Ascending aorta (tissue), 2 donors: ENCODE data around the gene CAPN9. TPM values are rescaled to one million over a fixed set of nuclear protein-coding genes. Genes with fewer than 3 reads are reported as not detected.
A peak's percentile ranks its signal among the peaks of the same experiment; 100 is the strongest.

ENCODE experiments used
- DNase-seq, 2 donors: peaks; one replicate each; pipeline ENCODE4 v3.0.0-alpha.2; 2019; ENCODE audit warnings: low spot score in 2 of 2
- H3K27ac ChIP-seq, 2 donors: fragments of 200-600 bp; sonication (generic); one replicate each; pipeline ENCODE4 v1.5.1; 2016 to 2017; ENCODE audit warnings: mild to moderate bottlenecking in 1 of 2
- H3K27me3 ChIP-seq: fragments of 200-600 bp; sonication (generic); one replicate; pipeline ENCODE4 v1.5.1; 2017
- H3K36me3 ChIP-seq, 2 donors: fragments of 200-600 bp; sonication (generic); one replicate each; pipeline ENCODE4 v1.5.1; 2016
- H3K4me1 ChIP-seq, 2 donors: fragments of 200-600 bp; sonication (generic); one replicate each; pipeline ENCODE4 v1.5.1; 2016 to 2017; ENCODE audit warnings: mild to moderate bottlenecking in 1 of 2
- H3K4me3 ChIP-seq, 2 donors: fragments of 200-600 bp; sonication (generic); one replicate each; pipeline ENCODE4 v1.5.1; 2016 to 2017; ENCODE audit warnings: mild to moderate bottlenecking in 1 of 2
- H3K9me3 ChIP-seq, 2 donors: fragments of 200-600 bp; sonication (generic); one replicate each; pipeline ENCODE4 v1.5.1; 2016
- intact Hi-C: fragments of 100-400 bp; cut with DNase I; formaldehyde crosslinking; loops from one replicate; pipeline ENCODE4 v1.15.1; 2023
- total RNA-seq: library from RNA; depleted of rRNA; stranded (reverse); fragments of >200 nt; gene quantifications from one replicate; pipeline ENCODE4 v1.1.0, GENCODE V29; 2016
- TF ChIP-seq, protein P1 (sequence below), 3 experiments: fragments of 200-600 bp in 2 of 3; fragments of 450-650 bp in 1 of 3; sonication (generic) in 2 of 3; IDR thresholded peaks; one replicate each; pipeline ENCODE4 v1.5.1; 2016 to 2019; ENCODE audit warnings: antibody characterized with exemption in 3 of 3, mild to moderate bottlenecking in 1 of 3, moderate library complexity in 1 of 3

The CAPN9 gene
- total RNA-seq, 1 donor from 2014 or later, result not detected

DNA sequence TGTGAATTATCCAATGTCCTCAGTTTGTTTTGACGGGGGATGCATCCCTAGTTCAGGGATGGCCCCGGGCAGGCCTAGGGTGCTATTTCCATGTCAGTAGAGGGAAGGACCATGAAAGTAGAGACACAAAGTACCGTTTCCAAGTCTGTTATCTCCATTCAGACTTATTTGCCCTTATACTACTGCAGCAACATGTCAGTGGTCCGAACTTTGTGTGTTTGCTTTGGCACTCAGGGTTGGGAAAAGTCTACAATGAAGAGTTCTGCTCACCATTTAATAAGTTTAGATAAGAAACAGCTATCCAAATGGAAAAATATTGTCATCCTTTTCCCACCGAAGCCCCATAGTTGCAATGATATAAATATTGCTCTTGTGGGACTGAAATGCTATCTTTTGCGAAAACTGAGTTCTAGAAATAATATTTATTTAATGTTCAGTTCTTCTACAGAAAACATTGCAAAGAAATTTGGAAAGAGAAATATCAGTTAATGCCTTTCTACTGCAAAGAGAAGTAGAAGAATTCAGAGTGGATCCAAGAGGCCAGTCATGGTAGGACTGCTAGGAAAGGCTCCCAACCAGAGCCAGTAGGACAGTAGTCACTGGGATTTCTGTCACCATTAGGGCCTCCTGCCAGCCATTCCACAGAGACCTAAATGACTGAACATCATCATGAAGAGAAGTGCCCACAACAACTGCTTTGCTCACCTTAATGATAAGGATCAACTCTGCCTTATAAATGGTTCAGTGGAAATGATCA, 21.8 kb upstream of the CAPN9 start:
- no peaks in the 10 kb centered on the region for H3K9me3 ChIP-seq
- H3K4me3 ChIP-seq, result no peak overlapping the region
- TF ChIP-seq, protein P1, sequence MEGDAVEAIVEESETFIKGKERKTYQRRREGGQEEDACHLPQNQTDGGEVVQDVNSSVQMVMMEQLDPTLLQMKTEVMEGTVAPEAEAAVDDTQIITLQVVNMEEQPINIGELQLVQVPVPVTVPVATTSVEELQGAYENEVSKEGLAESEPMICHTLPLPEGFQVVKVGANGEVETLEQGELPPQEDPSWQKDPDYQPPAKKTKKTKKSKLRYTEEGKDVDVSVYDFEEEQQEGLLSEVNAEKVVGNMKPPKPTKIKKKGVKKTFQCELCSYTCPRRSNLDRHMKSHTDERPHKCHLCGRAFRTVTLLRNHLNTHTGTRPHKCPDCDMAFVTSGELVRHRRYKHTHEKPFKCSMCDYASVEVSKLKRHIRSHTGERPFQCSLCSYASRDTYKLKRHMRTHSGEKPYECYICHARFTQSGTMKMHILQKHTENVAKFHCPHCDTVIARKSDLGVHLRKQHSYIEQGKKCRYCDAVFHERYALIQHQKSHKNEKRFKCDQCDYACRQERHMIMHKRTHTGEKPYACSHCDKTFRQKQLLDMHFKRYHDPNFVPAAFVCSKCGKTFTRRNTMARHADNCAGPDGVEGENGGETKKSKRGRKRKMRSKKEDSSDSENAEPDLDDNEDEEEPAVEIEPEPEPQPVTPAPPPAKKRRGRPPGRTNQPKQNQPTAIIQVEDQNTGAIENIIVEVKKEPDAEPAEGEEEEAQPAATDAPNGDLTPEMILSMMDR (IDR thresholded peaks at IDR 0.05), result no peak
- intact Hi-C loops, result no loop called here
- H3K27me3 ChIP-seq, result no peaks in the 10 kb centered on the region
- H3K4me1 ChIP-seq, result peaks cover 0 to 4% of the 10 kb centered on the region in 2 donors
- H3K27ac ChIP-seq, result no peak overlapping the region
- H3K36me3 ChIP-seq, result no peaks in the 10 kb centered on the region
- no peak for DNase-seq

DNA sequence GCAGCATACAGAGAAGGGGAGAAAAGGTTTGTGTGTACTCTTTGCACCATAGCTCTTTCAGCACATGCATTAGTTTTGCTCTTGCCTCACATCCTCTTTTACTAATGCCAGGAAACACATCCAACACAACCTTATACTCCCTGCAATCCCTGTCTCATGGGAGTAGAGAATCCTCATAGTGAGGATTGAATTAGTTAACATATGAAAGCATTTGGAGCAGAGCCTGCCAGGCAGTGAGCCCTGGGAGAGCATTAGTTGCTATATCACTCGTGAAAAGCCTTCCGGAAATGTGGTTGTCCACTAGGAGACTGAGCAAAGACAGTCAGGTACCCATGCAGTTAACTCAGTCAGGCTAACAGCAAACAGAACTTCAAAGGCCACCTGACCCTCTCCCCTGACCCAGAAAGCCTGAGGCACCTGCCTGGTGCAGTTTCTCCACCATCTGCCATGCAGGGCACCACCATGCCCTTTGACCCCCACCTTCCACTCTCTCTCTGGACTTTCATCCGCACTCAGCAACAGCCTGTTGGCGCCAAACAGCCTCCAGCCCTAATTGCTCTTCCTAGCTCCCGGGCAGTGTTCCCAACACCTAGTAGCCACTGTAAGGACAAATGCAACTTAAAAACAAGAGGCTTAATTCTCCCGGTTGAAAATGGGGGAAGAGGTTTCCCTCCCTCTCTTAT, 18.3 kb upstream of the CAPN9 start:
- no peaks in the 10 kb centered on the region for H3K9me3 ChIP-seq
- H3K27me3 ChIP-seq, result no peaks in the 10 kb centered on the region
- H3K36me3 ChIP-seq, result no peaks in the 10 kb centered on the region
- H3K4me3 ChIP-seq, result no peak overlapping the region
- peak in 1 of 2 donors; percentile 50 for DNase-seq
- intact Hi-C loops, result no loop called here
- TF ChIP-seq, protein P1 (IDR thresholded peaks at IDR 0.05), result no peak
- no peak overlapping the region for H3K27ac ChIP-seq
- H3K4me1 ChIP-seq, result peaks cover 0 to 4% of the 10 kb centered on the region in 2 donors

DNA sequence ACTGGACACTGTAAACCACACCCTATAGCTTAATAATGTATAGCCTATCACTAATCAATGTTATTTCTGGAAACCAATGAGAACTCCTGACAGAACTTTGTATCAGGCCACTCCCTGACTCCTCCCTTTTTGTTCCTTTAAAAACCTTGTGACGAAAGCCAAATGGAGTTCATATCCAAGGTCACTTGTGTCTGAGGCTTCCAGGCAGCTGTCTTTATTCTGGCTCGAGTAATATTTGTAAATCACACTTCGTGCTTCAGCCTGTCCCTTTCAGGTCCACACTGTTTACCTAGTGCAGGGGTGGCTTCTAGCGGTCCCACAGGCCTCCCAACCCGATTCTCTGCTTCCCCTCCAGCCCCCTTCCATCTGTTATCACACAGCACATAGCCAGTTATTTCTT, 16.2 kb upstream of the CAPN9 start:
- H3K27ac ChIP-seq, result no peak overlapping the region
- TF ChIP-seq, protein P1 (IDR thresholded peaks at IDR 0.05), result no peak
- no peak for DNase-seq
- H3K4me3 ChIP-seq, result no peak overlapping the region
- H3K27me3 ChIP-seq, result no peaks in the 10 kb centered on the region
- no peaks in the 10 kb centered on the region for H3K9me3 ChIP-seq
- H3K4me1 ChIP-seq, result no peaks in the 10 kb centered on the region
- no peaks in the 10 kb centered on the region for H3K36me3 ChIP-seq
- intact Hi-C loops, result no loop called here

DNA sequence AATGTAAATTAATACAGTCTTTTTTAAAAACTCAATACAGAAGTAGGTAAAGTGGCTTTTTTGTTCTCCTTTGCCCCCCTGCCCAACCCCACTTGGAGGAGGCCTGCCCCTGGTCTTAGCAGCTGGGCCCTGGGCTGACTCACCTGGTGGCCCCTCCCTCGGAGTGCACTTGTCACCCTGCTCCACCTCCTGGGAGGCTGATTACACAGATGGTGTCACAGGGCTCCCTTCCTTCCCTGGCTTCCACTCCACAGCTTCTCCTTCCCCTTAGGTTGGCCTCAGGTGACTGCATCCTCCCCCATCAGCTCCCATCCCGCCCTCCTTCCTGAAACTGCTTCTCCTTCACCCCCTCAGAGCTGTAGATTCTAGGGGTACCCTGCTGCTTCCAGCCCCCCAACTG, 11.7 kb upstream of the CAPN9 start:
- H3K4me3 ChIP-seq, result no peak overlapping the region
- H3K27ac ChIP-seq, result no peak overlapping the region
- no peaks in the 10 kb centered on the region for H3K27me3 ChIP-seq
- no peaks in the 10 kb centered on the region for H3K36me3 ChIP-seq
- no peak for DNase-seq
- H3K4me1 ChIP-seq, result no peaks in the 10 kb centered on the region
- intact Hi-C loops, result no loop called here
- no peaks in the 10 kb centered on the region for H3K9me3 ChIP-seq
- TF ChIP-seq, protein P1 (IDR thresholded peaks at IDR 0.05), result no peak

DNA sequence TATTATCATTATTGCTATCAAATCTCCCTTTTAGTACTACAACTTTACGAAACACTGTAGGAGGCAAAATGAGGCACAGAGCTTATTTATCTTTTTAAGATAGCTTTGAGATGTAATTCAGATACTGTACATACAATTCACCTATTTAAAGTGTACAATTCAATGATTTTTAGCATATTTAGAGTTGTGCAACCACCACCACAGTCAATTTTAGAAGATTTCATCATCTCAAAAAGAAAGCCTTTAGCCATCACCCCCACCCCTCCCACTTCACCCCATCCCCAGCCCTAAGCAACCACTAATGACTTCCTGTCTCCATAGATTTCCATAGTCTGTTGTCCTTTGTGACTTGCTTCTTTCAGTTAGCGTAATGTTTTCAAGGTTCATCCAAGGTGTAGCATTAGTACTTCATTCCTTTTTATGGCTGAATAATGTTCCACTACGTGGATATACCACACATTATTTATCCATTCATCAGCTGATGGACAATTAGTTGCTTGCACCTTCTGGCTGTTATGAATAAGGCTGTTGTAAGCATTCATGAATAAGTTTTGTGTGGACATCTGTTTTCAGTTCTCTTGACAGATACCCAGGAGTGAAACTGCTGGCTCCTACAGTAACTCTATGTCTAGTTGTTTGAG, 9.4 kb upstream of the CAPN9 start:
- H3K27ac ChIP-seq, result no peak overlapping the region
- no peaks in the 10 kb centered on the region for H3K27me3 ChIP-seq
- DNase-seq, result no peak
- no peaks in the 10 kb centered on the region for H3K36me3 ChIP-seq
- TF ChIP-seq, protein P1 (IDR thresholded peaks at IDR 0.05), result no peak
- H3K4me3 ChIP-seq, result no peak overlapping the region
- no peaks in the 10 kb centered on the region for H3K9me3 ChIP-seq
- intact Hi-C loops, result no loop called here
- no peaks in the 10 kb centered on the region for H3K4me1 ChIP-seq
